Sciatic nerve (tissue), 2 donors: ENCODE results near the gene SS18L1. TPM values are rescaled to one million over a fixed set of nuclear protein-coding genes. Genes with fewer than 3 reads are reported as not detected.
"Not testable (repeated sequence)": the region's sequence is repeated elsewhere in the genome, so short reads cannot be mapped to it uniquely, and the experiment has no call there.

Experiments used
- ATAC-seq: fragments of 200-7000 bp; cut with Tn5 transposase; one replicate; pipeline ENCODE4 v1.9.1; 2020; ENCODE audit warnings: mild to moderate bottlenecking, moderate library complexity
- DNase-seq: peaks from one replicate; pipeline ENCODE4 v3.0.0-alpha.2; 2020; ENCODE audit warnings: low spot score
- intact Hi-C: fragments of 100-400 bp; cut with DNase I; formaldehyde crosslinking; loops from one replicate; pipeline ENCODE4 v1.14.2; 2022
- total RNA-seq: library from RNA; stranded (reverse); fragmentation: NEBNext Ultra II Directional; extraction: Animal tissue kit (Norgen Biotek cat#: 25700); gene quantifications from one replicate; pipeline ENCODE4 v1.2.1, GENCODE V29; 2021
- donor health status: DM: no; HTN: no; CAD: no.
- donor health status: DM: no; HTN: no; CAD: no.

SS18L1 gene
- total RNA-seq = 18.9 TPM

- intact Hi-C loops = no loop called here
- peak; percentile 91 for DNase-seq
- ATAC-seq = peak; percentile 92
Measured at GRCh38 chr20:62143081-62143956, at the start of gene SS18L1, which contains the start of gene PSMA7. TSS of gene SS18L1 (plus strand) at chr20:62143769. CDS start at chr20:62143821, 52 bp downstream. TSS of gene PSMA7 (minus strand) at chr20:62143394. CDS start at chr20:62143303, 91 bp downstream.

GRCh38 chr20:62096421-62097380 is 46.9 kb upstream of the SS18L1 start:
- DNase-seq (no peak), ATAC-seq (no peak)
- intact Hi-C loops = no loop called here

- intact Hi-C loops = no loop called here
- DNase-seq (no peak), ATAC-seq (no peak)
Measured at GRCh38 chr20:62097881-62098407, 45.6 kb upstream of the SS18L1 start.

GRCh38 chr20:62101078-62101477 is 42.5 kb upstream of the SS18L1 start:
- ATAC-seq (no peak), DNase-seq (no peak)
- intact Hi-C loops = no loop called here

GRCh38 chr20:62103508-62104233 is 39.9 kb upstream of the SS18L1 start:
- DNase-seq (no peak), ATAC-seq (no peak)
- intact Hi-C loops = no loop called here

- ATAC-seq (no peak), DNase-seq (no peak)
- intact Hi-C loops = no loop called here
Measured at GRCh38 chr20:62104234-62104789, 39.3 kb upstream of the SS18L1 start.

- DNase-seq (no peak), ATAC-seq (no peak)
- intact Hi-C loops = no loop called here
Measured at GRCh38 chr20:62104791-62105345, 38.7 kb upstream of the SS18L1 start.

- ATAC-seq (no peak), DNase-seq (no peak)
- intact Hi-C loops = no loop called here
Measured at GRCh38 chr20:62105592-62105991, 38.0 kb upstream of the SS18L1 start.

- intact Hi-C loops = no loop called here
- ATAC-seq (no peak), DNase-seq (no peak)
Measured at GRCh38 chr20:62111148-62111547, 32.4 kb upstream of the SS18L1 start.

- no peak for ATAC-seq
- intact Hi-C loops = no loop called here
Measured at GRCh38 chr20:62112368-62112767, 31.2 kb upstream of the SS18L1 start.

GRCh38 chr20:62114894-62115293 is 28.7 kb upstream of the SS18L1 start:
- intact Hi-C loops = no loop called here
- ATAC-seq = no peak

More at GRCh38 chr20:62112368-62112767, 31.2 kb upstream of the SS18L1 start:
- no peak for DNase-seq

GRCh38 chr20:62115800-62116407 is 27.7 kb upstream of the SS18L1 start:
- intact Hi-C loops, ATAC-seq, DNase-seq: not testable (repeated sequence)

More at GRCh38 chr20:62114894-62115293, 28.7 kb upstream of the SS18L1 start:
- DNase-seq = no peak

GRCh38 chr20:62116558-62117361 is 26.8 kb upstream of the SS18L1 start:
- intact Hi-C loops = no loop called here
- ATAC-seq = no peak
- no peak for DNase-seq

GRCh38 chr20:62117362-62117646 is 26.3 kb upstream of the SS18L1 start:
- intact Hi-C loops = no loop called here
- no peak for DNase-seq
- ATAC-seq = no peak

- intact Hi-C loops = no loop called here
- DNase-seq (no peak), ATAC-seq (no peak)
Measured at GRCh38 chr20:62117658-62118057, 25.9 kb upstream of the SS18L1 start.

- ATAC-seq (no peak), DNase-seq (no peak)
- intact Hi-C loops = no loop called here
Measured at GRCh38 chr20:62118113-62119043, 25.2 kb upstream of the SS18L1 start.
